Heart left ventricle (tissue), 13 donors: ENCODE measurements around the gene CARD14.

Experiments
- CTCF ChIP-seq, 12 donors: fragments of 200-600 bp; sonication (generic) in 4 of 12; IDR thresholded peaks; one replicate each; pipeline versions ENCODE4 v1.5.0 to v1.8.0; 2018 to 2022; ENCODE audit warnings: antibody characterized with exemption in 12 of 12, mild to moderate bottlenecking in 5 of 12
- POLR2A ChIP-seq, 2 donors: fragments of 450-650 bp; IDR thresholded peaks; one replicate each; pipeline ENCODE4 v1.6.1; 2017; ENCODE audit warnings: antibody characterized with exemption in 2 of 2, mild to moderate bottlenecking in 2 of 2, moderate library complexity in 2 of 2
- donor health status: ischemic (EF 13 %, LVEDD 7.1; RV severe dilation, severe dysfunction).
- donor health status: DM: no; HTN: yes; CAD: no.
- donor health status: DM: no; HTN: no; CAD: no.
- donor health status: ischemic (EF 25% LVEDD 6.9; RV normal size, moderate dysfunction).
- donor health status: ischemic (EF 25% LVEDD 5.7; RV mildly dilated, moderate dysfunction).
- donor health status: ischemic (EF 35%, LVEDD 5.7; RV mildly dilated, moderate dysfunction).
- donor health status: nonischemic (EF 11% LVEDD 7.7; RV severe dilation, severe dysfunction).
- donor health status: DM: yes; HTN: yes; CAD: no.
- donor health status: PGD.
- donor health status: ischemic (EF 29% LVEDD 5.4; RV normal size, mild dysfunction).
- donor health status: nonischemic (EF 23%, LVEDD 6.1; RV moderate dilation, normal function).

GRCh38 chr17:80246726-80247125, 76.9 kb downstream of the CARD14 start:
- no peak for TF ChIP-seq CTCF (IDR thresholded peaks at IDR 0.05)
- TF ChIP-seq POLR2A (IDR thresholded peaks at IDR 0.05) = no peak
